Vagina (tissue), 2 donors: ENCODE data around the gene DNAAF8. TPM values are rescaled to one million over a fixed set of nuclear protein-coding genes. Genes with fewer than 3 reads are reported as not detected.

Experiments used
- DNase-seq, 2 donors: peaks; one replicate each; pipeline ENCODE4 v3.0.0-alpha.2; 2017; ENCODE audit errors: extremely low spot score in 2 of 2
- H3K27ac ChIP-seq: fragments of 200-600 bp; sonication (generic); one replicate; pipeline ENCODE4 v1.5.1; 2019
- H3K27me3 ChIP-seq: fragments of 200-600 bp; sonication (generic); one replicate; pipeline ENCODE4 v1.5.1; 2019
- H3K36me3 ChIP-seq, 2 donors: fragments of 200-600 bp; sonication (generic); one replicate each; pipeline ENCODE4 v1.5.1; 2017 to 2019
- H3K4me1 ChIP-seq: fragments of 200-600 bp; sonication (generic); one replicate; pipeline ENCODE4 v1.5.1; 2019
- H3K4me3 ChIP-seq, 2 donors: fragments of 200-600 bp; sonication (generic); 1 replicate in 1 of 2; 2 replicates in 1 of 2; pipeline ENCODE4 v1.5.1; 2016 to 2019
- H3K9me3 ChIP-seq: fragments of 200-600 bp; sonication (generic); one replicate; pipeline ENCODE4 v1.5.1; 2019
- CTCF ChIP-seq, 3 experiments: fragments of 450-650 bp in 2 of 3; fragments of 200-600 bp in 1 of 3; sonication (generic) in 1 of 3; IDR thresholded peaks; one replicate each; pipeline ENCODE4 v1.5.1; 2017 to 2019; ENCODE audit warnings: antibody characterized with exemption in 3 of 3, mild to moderate bottlenecking in 2 of 3, moderate library complexity in 2 of 3
- POLR2A ChIP-seq, 2 donors: fragments of 450-650 bp; IDR thresholded peaks; one replicate each; pipeline ENCODE4 v1.6.1; 2017; ENCODE audit warnings: antibody characterized with exemption in 2 of 2, mild to moderate bottlenecking in 2 of 2, moderate library complexity in 2 of 2
- POLR2AphosphoS5 ChIP-seq, 2 donors: sonication (generic); formaldehyde crosslinking; IDR thresholded peaks; one replicate each; pipeline ENCODE4 v1.9.0; 2017; ENCODE audit warnings: antibody characterized with exemption in 2 of 2, mild to moderate bottlenecking in 2 of 2, low read depth in 1 of 2; ENCODE audit not compliant: insufficient read depth in 1 of 2
- intact Hi-C: fragments of 100-400 bp; cut with DNase I; formaldehyde crosslinking; loops from one replicate; pipeline ENCODE4 v1.15.1; 2023
- total RNA-seq: library from RNA; depleted of rRNA; stranded (reverse); fragments of >200 nt; gene quantifications from one replicate; pipeline ENCODE4 v1.2.3, GENCODE V29; 2016

The DNAAF8 gene
- total RNA-seq, 1 donor from 2014 or later, result not detected

GRCh38 chr16:4724661-4725270 lies 9.6 kb upstream of the DNAAF8 start:
- no peak for TF ChIP-seq POLR2AphosphoS5 (IDR thresholded peaks at IDR 0.05; ENCODE audit: insufficient read depth in 1 of 2, low read depth in 1 of 2)
- TF ChIP-seq POLR2A (IDR thresholded peaks at IDR 0.05), result no peak
- TF ChIP-seq CTCF (IDR thresholded peaks at IDR 0.05), result no peak
- no peaks in the 10 kb centered on the region for H3K4me1 ChIP-seq
- peaks cover 0 to 49% of the 10 kb centered on the region in 2 donors for H3K36me3 ChIP-seq
- no peaks in the 10 kb centered on the region for H3K9me3 ChIP-seq
- no peaks in the 10 kb centered on the region for H3K27me3 ChIP-seq
- intact Hi-C loops, result no loop called here
- DNase-seq, result no peak
- no peak overlapping the region for H3K4me3 ChIP-seq
- H3K27ac ChIP-seq, result no peak overlapping the region

- DNase-seq, result no peak
- Histone ChIP-seq H3K27ac (no peak overlapping the region), H3K27me3 (no peaks in the 10 kb centered on the region), H3K4me1 (no peaks in the 10 kb centered on the region), H3K9me3 (no peaks in the 10 kb centered on the region), H3K36me3 (peaks cover 0 to 51% of the 10 kb centered on the region in 2 donors), H3K4me3 (no peak overlapping the region)
- TF ChIP-seq POLR2A (IDR thresholded peaks at IDR 0.05), result no peak
- intact Hi-C loops, result no loop called here
These were observed 7.7 kb upstream of the DNAAF8 start for GRCh38 chr16:4726616-4727015.

DNA sequence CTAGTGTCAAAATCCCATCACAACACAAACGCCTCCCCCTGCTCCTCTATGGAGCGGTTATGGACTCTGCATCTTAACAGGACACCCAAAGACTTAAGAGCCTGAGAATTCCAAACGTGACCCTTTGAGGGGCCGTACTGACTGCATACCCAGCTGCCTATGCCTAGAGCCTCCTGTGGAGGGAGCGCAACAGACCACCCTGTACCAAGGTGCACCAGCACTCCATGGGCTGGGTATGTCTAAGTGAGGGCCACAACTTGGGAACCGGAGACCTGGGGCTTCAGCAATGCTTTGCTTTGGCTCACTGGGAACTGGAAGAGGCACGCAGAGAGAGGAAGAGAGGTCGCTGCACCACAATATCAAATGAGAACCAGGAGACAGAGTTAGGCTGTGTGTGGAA lies 5.7 kb upstream of the DNAAF8 start:
- Histone ChIP-seq H3K27ac (no peak overlapping the region), H3K9me3 (no peaks in the 10 kb centered on the region), H3K4me3 (no peak overlapping the region), H3K4me1 (peaks cover 13% of the 10 kb centered on the region), H3K27me3 (no peaks in the 10 kb centered on the region), H3K36me3 (peaks cover 0 to 44% of the 10 kb centered on the region in 2 donors)
- DNase-seq, result no peak
- intact Hi-C loops, result no loop called here
- no peak for TF ChIP-seq CTCF (IDR thresholded peaks at IDR 0.05)

- intact Hi-C loops, result no loop called here
- Histone ChIP-seq H3K27me3 (no peaks in the 10 kb centered on the region), H3K36me3 (peaks cover 0 to 33% of the 10 kb centered on the region in 2 donors), H3K9me3 (no peaks in the 10 kb centered on the region), H3K4me3 (no peak overlapping the region), H3K27ac (no peak overlapping the region), H3K4me1 (peaks cover 14% of the 10 kb centered on the region)
- TF ChIP-seq POLR2AphosphoS5 (IDR thresholded peaks at IDR 0.05; ENCODE audit: insufficient read depth in 1 of 2, low read depth in 1 of 2) (no peak), POLR2A (IDR thresholded peaks at IDR 0.05) (no peak), CTCF (IDR thresholded peaks at IDR 0.05) (no peak)
- DNase-seq, result no peak
These were observed 4.5 kb upstream of the DNAAF8 start for GRCh38 chr16:4729876-4730275.

DNA sequence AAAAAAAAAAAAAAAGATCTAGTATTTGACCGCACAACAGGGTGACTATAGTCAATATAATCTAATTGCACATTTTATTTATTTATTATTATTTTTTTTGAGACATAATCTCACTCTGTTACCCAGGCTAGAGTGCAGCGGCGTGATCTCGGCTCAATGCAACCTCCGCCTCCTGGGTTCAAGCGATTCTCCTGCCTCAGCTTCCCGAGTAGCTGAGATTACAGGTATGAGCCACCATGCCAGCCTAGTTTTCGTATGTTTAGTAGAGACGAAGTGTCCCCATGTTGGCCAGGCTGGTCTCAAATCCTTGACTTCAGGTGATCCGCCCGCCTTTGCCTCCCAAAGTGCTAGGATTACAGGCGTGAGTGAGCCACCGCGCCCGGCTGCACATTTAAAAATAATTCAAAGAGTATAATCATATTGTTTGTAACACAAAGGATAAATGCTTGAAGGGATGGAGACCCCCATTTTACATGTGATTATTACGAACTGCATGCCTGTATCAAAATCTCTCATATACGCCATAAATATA lies 1.1 kb upstream of the DNAAF8 start:
- H3K4me1 ChIP-seq, result peaks cover 22% of the 10 kb centered on the region
- H3K27me3 ChIP-seq, result no peaks in the 10 kb centered on the region
- H3K27ac ChIP-seq, result peak overlapping the region; percentile 60
- no peaks in the 10 kb centered on the region for H3K9me3 ChIP-seq
- peaks cover 0 to 10% of the 10 kb centered on the region in 2 donors for H3K36me3 ChIP-seq
- TF ChIP-seq CTCF (IDR thresholded peaks at IDR 0.05), result no peak
- TF ChIP-seq POLR2AphosphoS5 (IDR thresholded peaks at IDR 0.05; ENCODE audit: insufficient read depth in 1 of 2, low read depth in 1 of 2), result no peak
- no peak for TF ChIP-seq POLR2A (IDR thresholded peaks at IDR 0.05)
- H3K4me3 ChIP-seq, result peak overlapping the region; percentile 90 to 97
- no peak for DNase-seq
- intact Hi-C loops, result no loop called here
